Measurements from ENCODE around the gene LENG8. TPM values are rescaled to one million over a fixed set of nuclear protein-coding genes. Genes with fewer than 3 reads are reported as not detected.

LENG8 gene
- total and polyA plus RNA-seq, 2 of the 4 experiments (the other 2 are of a cell fraction) = 21.1 to 93.9 TPM

DNA sequence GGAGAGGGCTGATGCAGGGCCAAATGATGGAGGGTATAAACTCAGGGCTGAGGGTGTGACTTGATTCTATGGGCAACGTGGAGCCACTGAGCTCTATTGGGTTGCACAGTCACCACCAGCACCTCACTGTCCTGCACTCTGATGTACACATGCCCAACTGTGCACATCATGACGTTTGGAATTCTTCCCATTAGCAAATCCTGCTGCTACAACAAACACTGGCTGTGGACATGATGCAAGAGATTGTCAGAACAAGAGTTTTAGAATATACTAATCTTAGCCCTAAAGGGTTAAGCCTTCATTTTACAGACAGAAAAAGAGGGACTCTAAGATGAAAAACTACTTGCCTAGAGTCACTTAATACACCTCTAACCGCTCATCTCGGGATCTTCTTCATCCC, 36.1 kb upstream of the LENG8 start:
- no peak overlapping the region for H3K23ac ChIP-seq (ENCODE audit: low read depth, low read length)
- dilution Hi-C loops (cut with HindIII; ENCODE audit: low sequenced_read_pairs, unreplicated experiment) = no loop called here
- no peak overlapping the region for H2AFZ ChIP-seq (replicated peaks; ENCODE audit: low read length, poor library complexity)
- H2BK15ac ChIP-seq (ENCODE audit: low read depth, low read length) = no peak overlapping the region
- H3K4me3 ChIP-seq (ENCODE audit: insufficient read depth, low read depth, low read length) = no peak overlapping the region
- no peak overlapping the region for H2BK120ac ChIP-seq (ENCODE audit: low read depth, low read length)
- no peak overlapping the region for H2BK20ac ChIP-seq (ENCODE audit: low read depth, low read length)
- no peak overlapping the region for H4K8ac ChIP-seq (ENCODE audit: low read depth in 2 of 2, low read length in 2 of 2)
- ChIA-PET CTCF (no interaction called here), POLR2A (ENCODE audit: unreplicated experiment) (no interaction called here)
- H3K4ac ChIP-seq (ENCODE audit: low read depth, low read length) = no peak overlapping the region
- TF ChIP-seq, protein P1, sequence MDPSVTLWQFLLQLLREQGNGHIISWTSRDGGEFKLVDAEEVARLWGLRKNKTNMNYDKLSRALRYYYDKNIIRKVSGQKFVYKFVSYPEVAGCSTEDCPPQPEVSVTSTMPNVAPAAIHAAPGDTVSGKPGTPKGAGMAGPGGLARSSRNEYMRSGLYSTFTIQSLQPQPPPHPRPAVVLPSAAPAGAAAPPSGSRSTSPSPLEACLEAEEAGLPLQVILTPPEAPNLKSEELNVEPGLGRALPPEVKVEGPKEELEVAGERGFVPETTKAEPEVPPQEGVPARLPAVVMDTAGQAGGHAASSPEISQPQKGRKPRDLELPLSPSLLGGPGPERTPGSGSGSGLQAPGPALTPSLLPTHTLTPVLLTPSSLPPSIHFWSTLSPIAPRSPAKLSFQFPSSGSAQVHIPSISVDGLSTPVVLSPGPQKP (IDR thresholded peaks at IDR 0.05; ENCODE audit: borderline replicate concordance, low read depth, low read length) = no peak
- TF ChIP-seq RCOR1 (IDR thresholded peaks at IDR 0.05; ENCODE audit: insufficient replicate concordance, low read length) (no peak), CEBPB (IDR thresholded peaks at IDR 0.05; ENCODE audit: low read depth, low read length) (no peak), RFX5 (IDR thresholded peaks at IDR 0.05; ENCODE audit: low read depth, low read length) (no peak), MAFK (IDR thresholded peaks at IDR 0.05; ENCODE audit: low read depth, low read length) (no peak), POLR2A (IDR thresholded peaks at IDR 0.05; ENCODE audit: low read depth, low read length) (no peak), BHLHE40 (IDR thresholded peaks at IDR 0.05; ENCODE audit: low read depth, low read length) (no peak), SMC3 (IDR thresholded peaks at IDR 0.05; ENCODE audit: low read depth, low read length) (no peak), CHD1 (IDR thresholded peaks at IDR 0.05; ENCODE audit: low read depth, low read length) (no peak), RAD21 (IDR thresholded peaks at IDR 0.05; ENCODE audit: low read length) (no peak), FOS (IDR thresholded peaks at IDR 0.05; ENCODE audit: low read depth, low read length) (no peak)
- TF ChIP-seq, protein P2, sequence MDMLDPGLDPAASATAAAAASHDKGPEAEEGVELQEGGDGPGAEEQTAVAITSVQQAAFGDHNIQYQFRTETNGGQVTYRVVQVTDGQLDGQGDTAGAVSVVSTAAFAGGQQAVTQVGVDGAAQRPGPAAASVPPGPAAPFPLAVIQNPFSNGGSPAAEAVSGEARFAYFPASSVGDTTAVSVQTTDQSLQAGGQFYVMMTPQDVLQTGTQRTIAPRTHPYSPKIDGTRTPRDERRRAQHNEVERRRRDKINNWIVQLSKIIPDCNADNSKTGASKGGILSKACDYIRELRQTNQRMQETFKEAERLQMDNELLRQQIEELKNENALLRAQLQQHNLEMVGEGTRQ (IDR thresholded peaks at IDR 0.05; ENCODE audit: low read depth, low read length) = no peak
- TF ChIP-seq, protein P3, sequence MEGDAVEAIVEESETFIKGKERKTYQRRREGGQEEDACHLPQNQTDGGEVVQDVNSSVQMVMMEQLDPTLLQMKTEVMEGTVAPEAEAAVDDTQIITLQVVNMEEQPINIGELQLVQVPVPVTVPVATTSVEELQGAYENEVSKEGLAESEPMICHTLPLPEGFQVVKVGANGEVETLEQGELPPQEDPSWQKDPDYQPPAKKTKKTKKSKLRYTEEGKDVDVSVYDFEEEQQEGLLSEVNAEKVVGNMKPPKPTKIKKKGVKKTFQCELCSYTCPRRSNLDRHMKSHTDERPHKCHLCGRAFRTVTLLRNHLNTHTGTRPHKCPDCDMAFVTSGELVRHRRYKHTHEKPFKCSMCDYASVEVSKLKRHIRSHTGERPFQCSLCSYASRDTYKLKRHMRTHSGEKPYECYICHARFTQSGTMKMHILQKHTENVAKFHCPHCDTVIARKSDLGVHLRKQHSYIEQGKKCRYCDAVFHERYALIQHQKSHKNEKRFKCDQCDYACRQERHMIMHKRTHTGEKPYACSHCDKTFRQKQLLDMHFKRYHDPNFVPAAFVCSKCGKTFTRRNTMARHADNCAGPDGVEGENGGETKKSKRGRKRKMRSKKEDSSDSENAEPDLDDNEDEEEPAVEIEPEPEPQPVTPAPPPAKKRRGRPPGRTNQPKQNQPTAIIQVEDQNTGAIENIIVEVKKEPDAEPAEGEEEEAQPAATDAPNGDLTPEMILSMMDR (conservative IDR thresholded peaks at IDR 0.05; ENCODE audit: low read depth, low read length) = no peak
- H4K91ac ChIP-seq (ENCODE audit: insufficient read depth, low read depth, low read length) = no peak overlapping the region
- H3K79me1 ChIP-seq (ENCODE audit: low read depth in 1 of 2, low read length in 2 of 2) = no peaks in the 10 kb centered on the region
- H3K9ac ChIP-seq (ENCODE audit: low read depth, low read length) = no peak overlapping the region
- H3K18ac ChIP-seq (ENCODE audit: low read depth, low read length) = no peak overlapping the region
- WGBS, 2 experiments (ENCODE audit: extremely low coverage in 2 of 2, insufficient read length in 1 of 2) = no CpG with 5 or more reads among the region's 4 CpGs
- no peaks in the 10 kb centered on the region for H3K36me3 ChIP-seq (ENCODE audit: control insufficient read depth, insufficient read depth, low read length)
- in situ Hi-C loops (cut with MboI; ENCODE audit: low sequenced_read_pairs) = no loop called here
- peaks cover 3% of the 10 kb centered on the region; the same call in 1 of the 2 replicates for H3K9me1 ChIP-seq (ENCODE audit: insufficient read depth, low read length)
- H2AK5ac ChIP-seq (ENCODE audit: low read depth, low read length) = no peak overlapping the region
- intact Hi-C loops (cut with micrococcal nuclease) = no loop called here
- no peaks in the 10 kb centered on the region for H3K4me1 ChIP-seq (ENCODE audit: control insufficient read depth, insufficient read depth, low read length)
- peaks cover 20% of the 10 kb centered on the region for H3K27me3 ChIP-seq (ENCODE audit: control insufficient read depth, insufficient read depth, low read length)
- H3K27ac ChIP-seq (ENCODE audit: insufficient read depth, low read length) = no peak overlapping the region
- no peak overlapping the region for H2AK9ac ChIP-seq (replicated peaks; ENCODE audit: low read depth, low read length, poor library complexity)
- H3K56ac ChIP-seq (ENCODE audit: extremely low read depth, insufficient read depth, low read length) = no peak overlapping the region
- BruUV-seq (replicated peaks) = no TSS peak
- ATAC-seq (ENCODE audit: low read depth) (no peak), DNase-seq (no peak)
- H3K9me3 ChIP-seq (ENCODE audit: control insufficient read depth, insufficient read depth, low read length) = peaks cover 4% of the 10 kb centered on the region; the same call in 1 of the 2 replicates
- no peak overlapping the region for H2BK5ac ChIP-seq (ENCODE audit: low read depth, low read length, poor library complexity, severe bottlenecking)
- no peak overlapping the region for H3K14ac ChIP-seq (replicated peaks; ENCODE audit: low read depth, low read length)
- H4K20me1 ChIP-seq (ENCODE audit: insufficient read depth, low read length) = no peaks in the 10 kb centered on the region
- no peak overlapping the region for H3K4me2 ChIP-seq (ENCODE audit: low read depth, low read length)
- H4K5ac ChIP-seq (ENCODE audit: low read depth, low read length) = no peak overlapping the region

All from IMR-90 (cell line).